Activated T-cell treated with anti-CD3 and anti-CD28 coated beads for 48 hours (primary cell): Measurements from ENCODE around the gene SELENOW.
"Not testable (repeated sequence)": the region's sequence is repeated elsewhere in the genome, so short reads cannot be mapped to it uniquely, and the experiment has no call there.

Experiments
- DNase-seq: peaks from one replicate; pipeline ENCODE4 v3.0.0-alpha.2; 2020; ENCODE audit warnings: low read depth

SELENOW gene

GRCh38 chr19:47756953-47757608 lies 21.4 kb upstream of the SELENOW start:
- DNase-seq: no peak

- no peak for DNase-seq
Observed at GRCh38 chr19:47757617-47758442, 20.7 kb upstream of the SELENOW start.

GRCh38 chr19:47758443-47758804 lies 20.1 kb upstream of the SELENOW start:
- no peak for DNase-seq

GRCh38 chr19:47760632-47760999 lies 17.9 kb upstream of the SELENOW start:
- no peak for DNase-seq

- DNase-seq: no peak
Observed at GRCh38 chr19:47761566-47761965, 16.9 kb upstream of the SELENOW start.

- DNase-seq: no peak
Observed at GRCh38 chr19:47762151-47762550, 16.4 kb upstream of the SELENOW start.

- DNase-seq: no peak
Observed at GRCh38 chr19:47762615-47763308, 15.7 kb upstream of the SELENOW start.

GRCh38 chr19:47764705-47765104 lies 13.8 kb upstream of the SELENOW start:
- not testable (repeated sequence) for DNase-seq

- DNase-seq: no peak
Observed at GRCh38 chr19:47765523-47766358, 12.8 kb upstream of the SELENOW start.

- DNase-seq: no peak
Observed at GRCh38 chr19:47766359-47766620, 12.2 kb upstream of the SELENOW start.

GRCh38 chr19:47766670-47767069 lies 11.8 kb upstream of the SELENOW start:
- no peak for DNase-seq

GRCh38 chr19:47767349-47767748 lies 11.2 kb upstream of the SELENOW start:
- DNase-seq: no peak

- DNase-seq: no peak
Observed at GRCh38 chr19:47768604-47769003, 9.9 kb upstream of the SELENOW start.

- DNase-seq: no peak
Observed at GRCh38 chr19:47769534-47769933, 9.0 kb upstream of the SELENOW start.

GRCh38 chr19:47771291-47771690 lies 7.2 kb upstream of the SELENOW start:
- DNase-seq: not testable (repeated sequence)

- no peak for DNase-seq
Observed at GRCh38 chr19:47776568-47776967, 1.9 kb upstream of the SELENOW start.

GRCh38 chr19:47777245-47778048 lies 1.1 kb upstream of the SELENOW start:
- DNase-seq: not testable (repeated sequence)

GRCh38 chr19:47778954-47779351 lies 450 bp downstream of the SELENOW start:
- DNase-seq: no peak

GRCh38 chr19:47779524-47780214 lies 1.2 kb downstream of the SELENOW start:
- no peak for DNase-seq

- DNase-seq: no peak
Observed at GRCh38 chr19:47780215-47780551, 1.7 kb downstream of the SELENOW start.
